ENCODE data around the gene CSF1.

The CSF1 gene

GRCh38 chr1:109873278-109874175 is 37.1 kb upstream of the CSF1 start:
- no peak for TF ChIP-seq CTCF (IDR thresholded peaks at IDR 0.05; ENCODE audit: unreplicated experiment in 3 of 3)
- H3K9me3 Mint-ChIP-seq: no peaks in the 10 kb centered on the region

GRCh38 chr1:109874445-109874844 is 36.2 kb upstream of the CSF1 start:
- no peak overlapping the region for H3K4me3 Mint-ChIP-seq
- peaks cover 52% of the 10 kb centered on the region for H3K4me1 Mint-ChIP-seq
- H3K27ac Mint-ChIP-seq: peak overlapping the region in 1 of 3 experiments; percentile 58
- TF ChIP-seq CTCF (IDR thresholded peaks at IDR 0.05; ENCODE audit: unreplicated experiment in 3 of 3): no peak
- peaks cover 5% of the 10 kb centered on the region for H3K27me3 Mint-ChIP-seq (ENCODE audit: low read depth)
- H3K9me3 Mint-ChIP-seq: no peaks in the 10 kb centered on the region
- no peaks in the 10 kb centered on the region for H3K36me3 Mint-ChIP-seq (ENCODE audit: low read depth)

More at GRCh38 chr1:109873278-109874175, 37.1 kb upstream of the CSF1 start:
- Mint-ChIP-seq H3K27ac (peak overlapping the region in 1 of 3 experiments; percentile 55), H3K36me3 (ENCODE audit: low read depth) (no peaks in the 10 kb centered on the region), H3K4me1 (peaks cover 43% of the 10 kb centered on the region), H3K27me3 (ENCODE audit: low read depth) (peaks cover 5% of the 10 kb centered on the region), H3K4me3 (no peak overlapping the region)

- Mint-ChIP-seq H3K9me3 (no peaks in the 10 kb centered on the region), H3K4me3 (no peak overlapping the region), H3K27ac (peak overlapping the region in 1 of 3 experiments; percentile 85), H3K36me3 (ENCODE audit: low read depth) (no peaks in the 10 kb centered on the region), H3K4me1 (peaks cover 61% of the 10 kb centered on the region), H3K27me3 (ENCODE audit: low read depth) (no peaks in the 10 kb centered on the region)
- TF ChIP-seq CTCF (IDR thresholded peaks at IDR 0.05; ENCODE audit: unreplicated experiment in 3 of 3): no peak
Observed at GRCh38 chr1:109875874-109876273, 34.8 kb upstream of the CSF1 start.

- Mint-ChIP-seq H3K27ac (peak overlapping the region; percentile 79 to 90 (median 85)), H3K4me1 (peaks cover 70% of the 10 kb centered on the region), H3K36me3 (ENCODE audit: low read depth) (no peaks in the 10 kb centered on the region), H3K4me3 (no peak overlapping the region), H3K9me3 (no peaks in the 10 kb centered on the region), H3K27me3 (ENCODE audit: low read depth) (no peaks in the 10 kb centered on the region)
- no peak for TF ChIP-seq CTCF (IDR thresholded peaks at IDR 0.05; ENCODE audit: unreplicated experiment in 3 of 3)
Observed at GRCh38 chr1:109876617-109877316, 33.9 kb upstream of the CSF1 start.

- Mint-ChIP-seq H3K27ac (peak overlapping the region; percentile 79 to 90 (median 85)), H3K4me3 (peak overlapping the region in 2 of 3 experiments; percentile 27 to 36), H3K4me1 (peaks cover 74% of the 10 kb centered on the region), H3K27me3 (ENCODE audit: low read depth) (no peaks in the 10 kb centered on the region), H3K36me3 (ENCODE audit: low read depth) (no peaks in the 10 kb centered on the region), H3K9me3 (no peaks in the 10 kb centered on the region)
- TF ChIP-seq CTCF (IDR thresholded peaks at IDR 0.05; ENCODE audit: unreplicated experiment in 3 of 3): peak in 1 of 3 experiments; percentile 29
Observed at GRCh38 chr1:109877317-109877771, 33.3 kb upstream of the CSF1 start.

Measured in nephron (organoid).